Epithelial cell of esophagus (primary cell): ENCODE data around the gene IL33.

Source experiments
- DNase-seq: peaks from one replicate; pipeline ENCODE4 v3.0.0; 2010; ENCODE audit warnings: low read depth
- H3K4me3 ChIP-seq: 2 replicates; pipeline ENCODE4 v1.5.1; 2011; ENCODE audit warnings: mild to moderate bottlenecking, low read length, control low read depth
- CTCF ChIP-seq: IDR thresholded peaks from 2 replicates; pipeline ENCODE4 v1.5.1; 2011; ENCODE audit warnings: low read depth, mild to moderate bottlenecking, low read length, control low read depth, inconsistent platforms; ENCODE audit not compliant: insufficient read depth; ENCODE audit errors: missing control alignments

The IL33 gene

GRCh38 chr9:6272229-6272598 lies 56.6 kb downstream of the IL33 start:
- DNase-seq: peak; percentile 94
- TF ChIP-seq CTCF: no peak
- H3K4me3 ChIP-seq: no peak overlapping the region

- TF ChIP-seq CTCF: no peak
Measured at GRCh38 chr9:6277417-6277816, 61.8 kb downstream of the IL33 start.

GRCh38 chr9:6301858-6302257 lies 86.3 kb downstream of the IL33 start:
- H3K4me3 ChIP-seq: no peak overlapping the region
- DNase-seq: peak; percentile 43
- TF ChIP-seq CTCF: no peak

More at GRCh38 chr9:6277417-6277816, 61.8 kb downstream of the IL33 start:
- DNase-seq: no peak
- no peak overlapping the region for H3K4me3 ChIP-seq

- TF ChIP-seq CTCF: no peak
- no peak overlapping the region for H3K4me3 ChIP-seq
- DNase-seq: peak; percentile 95
Measured at GRCh38 chr9:6302417-6302816, 86.8 kb downstream of the IL33 start.

GRCh38 chr9:6304232-6304631 lies 88.6 kb downstream of the IL33 start:
- no peak overlapping the region for H3K4me3 ChIP-seq
- no peak for TF ChIP-seq CTCF
- no peak for DNase-seq

GRCh38 chr9:6305954-6306563 lies 90.5 kb downstream of the IL33 start:
- peak; percentile 56 for TF ChIP-seq CTCF
- DNase-seq: peak; percentile 68
- H3K4me3 ChIP-seq: no peak overlapping the region
